WTC11 (cell line): ENCODE measurements around the gene DDIT4. TPM values are rescaled to one million over a fixed set of nuclear protein-coding genes. Genes with fewer than 3 reads are reported as not detected.

Source experiments
- ATAC-seq: fragments of 200-7000 bp; cut with Tn5 transposase; 2 replicates; pipeline ENCODE4 v1.10.0; 2021; ENCODE audit warnings: mild to moderate bottlenecking, moderate library complexity
- CTCF ChIA-PET: fragments of 300-600 bp; sonication (Branson Sonifier 250); formaldehyde crosslinking; loops from one replicate; lab custom pipeline; 2021; ENCODE audit warnings: antibody characterized with exemption; lab: Charles Lee
- POLR2A ChIA-PET: fragments of 350-600 bp; sonication (Branson Sonifier 250); formaldehyde crosslinking; loops from one replicate; lab custom pipeline; 2021; ENCODE audit warnings: antibody characterized with exemption; lab: Charles Lee
- DNase-seq: peaks from one replicate; pipeline ENCODE4 v3.0.0; 2021; ENCODE audit warnings: low spot score
- H3K27ac Mint-ChIP-seq: 2 replicates; pipeline ENCODE4 v1.8.0; 2021; ENCODE audit warnings: mixed read lengths
- H3K27me3 Mint-ChIP-seq: 2 replicates; pipeline ENCODE4 v1.8.0; 2021; ENCODE audit warnings: low read depth, mild to moderate bottlenecking, moderate library complexity, mixed read lengths
- H3K36me3 Mint-ChIP-seq: 2 replicates; pipeline ENCODE4 v1.8.0; 2021; ENCODE audit warnings: mixed read lengths
- H3K4me1 Mint-ChIP-seq: 2 replicates; pipeline ENCODE4 v1.8.0; 2022; ENCODE audit warnings: mixed read lengths
- H3K4me3 Mint-ChIP-seq: 2 replicates; pipeline ENCODE4 v1.8.0; 2021; ENCODE audit warnings: mild to moderate bottlenecking, moderate library complexity, mixed read lengths
- H3K9me3 Mint-ChIP-seq: 2 replicates; pipeline ENCODE4 v1.8.0; 2021; ENCODE audit warnings: mixed read lengths
- CBFB ChIP-seq: sonication (generic); formaldehyde crosslinking; IDR thresholded peaks from 2 replicates; pipeline ENCODE4 v1.8.1; 2022; ENCODE audit warnings: mild to moderate bottlenecking, low read depth, missing genetic modification reagents
- CREM ChIP-seq: sonication (generic); formaldehyde crosslinking; IDR thresholded peaks from 2 replicates; pipeline ENCODE4 v1.8.1; 2022; ENCODE audit warnings: mild to moderate bottlenecking, missing genetic modification reagents, moderate library complexity
- EMX1 ChIP-seq: fragments of 250-450 bp; sonication (Bioruptor Pico); IDR thresholded peaks from 2 replicates; pipeline ENCODE4 v1.8.0; 2021; ENCODE audit warnings: mild to moderate bottlenecking
- FOXK1 ChIP-seq: sonication (generic); formaldehyde crosslinking; IDR thresholded peaks from 2 replicates; pipeline ENCODE4 v1.8.0; 2022; ENCODE audit warnings: mild to moderate bottlenecking, moderate library complexity, missing genetic modification reagents
- GRHL2 ChIP-seq: fragments of 250-450 bp; sonication (Bioruptor Pico); IDR thresholded peaks from 2 replicates; pipeline ENCODE4 v1.8.0; 2022; ENCODE audit warnings: mild to moderate bottlenecking, moderate library complexity; ENCODE audit not compliant: insufficient replicate concordance, severe bottlenecking
- HMGA2 ChIP-seq: fragments of 250-450 bp; sonication (Bioruptor Pico); IDR thresholded peaks from 2 replicates; pipeline ENCODE4 v1.4.0; 2021; ENCODE audit warnings: mild to moderate bottlenecking, moderate library complexity
- JUN ChIP-seq: sonication (generic); formaldehyde crosslinking; IDR thresholded peaks from 2 replicates; pipeline ENCODE4 v1.8.0; 2023; ENCODE audit warnings: mild to moderate bottlenecking, missing genetic modification reagents
- NR2C2 ChIP-seq: sonication (generic); formaldehyde crosslinking; IDR thresholded peaks from 2 replicates; pipeline ENCODE4 v1.8.0; 2022; ENCODE audit warnings: mild to moderate bottlenecking, missing genetic modification reagents
- OVOL2 ChIP-seq: fragments of 250-450 bp; sonication (Bioruptor Pico); IDR thresholded peaks from 2 replicates; pipeline ENCODE4 v1.9.0; 2021; ENCODE audit warnings: mild to moderate bottlenecking, borderline replicate concordance
- PRRX2 ChIP-seq: fragments of 250-450 bp; sonication (Bioruptor Pico); IDR thresholded peaks from 2 replicates; pipeline ENCODE4 v1.8.0; 2021; ENCODE audit warnings: mild to moderate bottlenecking
- SP1 ChIP-seq: sonication (generic); formaldehyde crosslinking; conservative IDR thresholded peaks from 2 replicates; pipeline ENCODE4 v1.8.1; 2022; ENCODE audit warnings: missing genetic modification reagents
- TCF7 ChIP-seq: sonication (generic); formaldehyde crosslinking; IDR thresholded peaks from 2 replicates; pipeline ENCODE4 v1.8.0; 2022; ENCODE audit warnings: mild to moderate bottlenecking, low read depth, missing genetic modification reagents, moderate library complexity
- ZNF263 ChIP-seq: sonication (generic); formaldehyde crosslinking; IDR thresholded peaks from 2 replicates; pipeline ENCODE4 v1.8.1; 2022; ENCODE audit warnings: low read depth, mild to moderate bottlenecking, moderate library complexity, missing genetic modification reagents
- ZNF416 ChIP-seq: fragments of 250-450 bp; sonication (Bioruptor Pico); IDR thresholded peaks from 2 replicates; pipeline ENCODE4 v1.9.0; 2021; ENCODE audit warnings: mild to moderate bottlenecking, inconsistent platforms
- total RNA-seq: library from RNA; stranded (reverse); gene quantifications from 3 replicates; pipeline ENCODE4 v1.2.3, GENCODE V29; 2021
- TF ChIP-seq, protein P1 (sequence below): fragments of 250-450 bp; sonication (Bioruptor Pico); IDR thresholded peaks from 2 replicates; pipeline ENCODE4 v1.9.0; 2021; ENCODE audit warnings: mild to moderate bottlenecking
- TF ChIP-seq, protein P2 (sequence below): sonication (generic); formaldehyde crosslinking; IDR thresholded peaks from 2 replicates; pipeline ENCODE4 v1.8.0; 2022; ENCODE audit warnings: mild to moderate bottlenecking, missing genetic modification reagents
- TF ChIP-seq, protein P3 (sequence below): sonication (generic); formaldehyde crosslinking; IDR thresholded peaks from 2 replicates; pipeline ENCODE4 v1.8.1; 2022; ENCODE audit warnings: missing genetic modification reagents, borderline replicate concordance
- TF ChIP-seq, protein P4 (sequence below): fragments of 250-450 bp; sonication (Bioruptor Pico); IDR thresholded peaks from 2 replicates; pipeline ENCODE4 v2.1.2; 2022; ENCODE audit warnings: mild to moderate bottlenecking, moderate library complexity
- TF ChIP-seq, protein P5 (sequence below): sonication (generic); formaldehyde crosslinking; IDR thresholded peaks from 2 replicates; pipeline ENCODE4 v1.8.0; 2023; ENCODE audit warnings: mild to moderate bottlenecking, missing genetic modification reagents
- TF ChIP-seq, protein P6 (sequence below): sonication (generic); formaldehyde crosslinking; IDR thresholded peaks from 2 replicates; pipeline ENCODE4 v1.8.1; 2023; ENCODE audit warnings: mild to moderate bottlenecking, missing genetic modification reagents, moderate library complexity

Gene DDIT4
- total RNA-seq, 1 experiment from 2014 or later: 118 TPM

DNA sequence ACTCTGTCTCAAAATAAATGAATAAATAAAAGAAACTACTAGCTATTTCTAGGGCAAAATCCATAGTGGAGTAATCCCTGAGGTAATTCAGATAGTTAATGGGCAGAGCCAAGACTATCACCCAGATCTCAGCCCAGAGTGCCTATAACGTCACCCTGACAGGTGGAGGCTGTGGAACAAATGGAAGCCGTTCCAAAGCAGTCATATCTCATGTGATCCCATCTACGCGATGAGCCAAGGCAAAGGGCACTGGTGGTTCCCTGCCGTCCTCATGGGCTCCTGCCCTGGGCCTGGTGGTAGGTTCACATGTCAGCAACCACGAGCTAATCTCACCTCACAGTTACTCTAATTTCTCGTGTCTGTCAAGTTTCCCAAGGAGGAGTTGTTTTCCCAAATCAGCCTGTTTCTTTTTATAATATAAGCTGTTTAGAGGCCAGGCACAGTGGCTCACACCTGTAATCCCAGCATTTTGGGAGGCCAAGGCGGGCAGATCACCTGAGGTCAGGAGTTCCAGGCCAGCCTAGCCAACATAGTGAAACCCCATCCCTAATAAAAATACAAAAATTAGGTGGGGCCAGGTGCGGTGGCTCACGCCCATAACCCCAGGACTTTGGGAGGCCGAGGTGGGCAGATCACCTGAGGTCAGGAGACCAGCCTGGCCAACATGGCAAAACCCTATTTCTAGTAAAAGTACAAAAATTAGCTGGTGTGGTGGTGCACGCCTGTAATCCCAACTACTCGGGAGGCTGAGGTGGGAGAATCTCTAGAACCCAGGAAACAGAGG is 35.1 kb upstream of the DDIT4 start:
- no peaks in the 10 kb centered on the region for H3K9me3 Mint-ChIP-seq
- no peak overlapping the region for H3K4me3 Mint-ChIP-seq
- H3K36me3 Mint-ChIP-seq: peaks cover 10% of the 10 kb centered on the region
- POLR2A ChIA-PET: interaction anchor here (0.7 to 1.6 kb wide), 4 partner anchors 13 to 37 kb away, joined by 3 to 4 read pairs (median 4); no protein-coding TSS in a partner anchor
- DNase-seq: no peak
- TF ChIP-seq TCF7 (CRISPR knock-in tag) (no peak), CBFB (CRISPR knock-in tag) (no peak), HMGA2 (CRISPR knock-in tag) (no peak), GRHL2 (no peak), ZNF263 (no peak), SP1 (CRISPR knock-in tag) (no peak), ZNF416 (CRISPR knock-in tag) (no peak)
- TF ChIP-seq, protein P1, sequence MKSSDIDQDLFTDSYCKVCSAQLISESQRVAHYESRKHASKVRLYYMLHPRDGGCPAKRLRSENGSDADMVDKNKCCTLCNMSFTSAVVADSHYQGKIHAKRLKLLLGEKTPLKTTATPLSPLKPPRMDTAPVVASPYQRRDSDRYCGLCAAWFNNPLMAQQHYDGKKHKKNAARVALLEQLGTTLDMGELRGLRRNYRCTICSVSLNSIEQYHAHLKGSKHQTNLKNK (CRISPR knock-in tag): no peak
- TF ChIP-seq, protein P2, sequence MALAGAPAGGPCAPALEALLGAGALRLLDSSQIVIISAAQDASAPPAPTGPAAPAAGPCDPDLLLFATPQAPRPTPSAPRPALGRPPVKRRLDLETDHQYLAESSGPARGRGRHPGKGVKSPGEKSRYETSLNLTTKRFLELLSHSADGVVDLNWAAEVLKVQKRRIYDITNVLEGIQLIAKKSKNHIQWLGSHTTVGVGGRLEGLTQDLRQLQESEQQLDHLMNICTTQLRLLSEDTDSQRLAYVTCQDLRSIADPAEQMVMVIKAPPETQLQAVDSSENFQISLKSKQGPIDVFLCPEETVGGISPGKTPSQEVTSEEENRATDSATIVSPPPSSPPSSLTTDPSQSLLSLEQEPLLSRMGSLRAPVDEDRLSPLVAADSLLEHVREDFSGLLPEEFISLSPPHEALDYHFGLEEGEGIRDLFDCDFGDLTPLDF (CRISPR knock-in tag): no peak
- TF ChIP-seq, protein P3, sequence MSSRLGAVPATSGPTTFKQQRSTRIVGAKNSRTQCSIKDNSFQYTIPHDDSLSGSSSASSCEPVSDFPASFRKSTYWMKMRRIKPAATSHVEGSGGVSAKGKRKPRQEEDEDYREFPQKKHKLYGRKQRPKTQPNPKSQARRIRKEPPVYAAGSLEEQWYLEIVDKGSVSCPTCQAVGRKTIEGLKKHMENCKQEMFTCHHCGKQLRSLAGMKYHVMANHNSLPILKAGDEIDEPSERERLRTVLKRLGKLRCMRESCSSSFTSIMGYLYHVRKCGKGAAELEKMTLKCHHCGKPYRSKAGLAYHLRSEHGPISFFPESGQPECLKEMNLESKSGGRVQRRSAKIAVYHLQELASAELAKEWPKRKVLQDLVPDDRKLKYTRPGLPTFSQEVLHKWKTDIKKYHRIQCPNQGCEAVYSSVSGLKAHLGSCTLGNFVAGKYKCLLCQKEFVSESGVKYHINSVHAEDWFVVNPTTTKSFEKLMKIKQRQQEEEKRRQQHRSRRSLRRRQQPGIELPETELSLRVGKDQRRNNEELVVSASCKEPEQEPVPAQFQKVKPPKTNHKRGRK: no peak
- TF ChIP-seq, protein P4, sequence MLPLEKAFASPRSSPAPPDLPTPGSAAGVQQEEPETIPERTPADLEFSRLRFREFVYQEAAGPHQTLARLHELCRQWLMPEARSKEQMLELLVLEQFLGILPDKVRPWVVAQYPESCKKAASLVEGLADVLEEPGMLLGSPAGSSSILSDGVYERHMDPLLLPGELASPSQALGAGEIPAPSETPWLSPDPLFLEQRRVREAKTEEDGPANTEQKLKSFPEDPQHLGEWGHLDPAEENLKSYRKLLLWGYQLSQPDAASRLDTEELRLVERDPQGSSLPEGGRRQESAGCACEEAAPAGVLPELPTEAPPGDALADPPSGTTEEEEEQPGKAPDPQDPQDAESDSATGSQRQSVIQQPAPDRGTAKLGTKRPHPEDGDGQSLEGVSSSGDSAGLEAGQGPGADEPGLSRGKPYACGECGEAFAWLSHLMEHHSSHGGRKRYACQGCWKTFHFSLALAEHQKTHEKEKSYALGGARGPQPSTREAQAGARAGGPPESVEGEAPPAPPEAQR (CRISPR knock-in tag): no peak
- TF ChIP-seq, all 79 proteins: peak for 0
- H3K27me3 Mint-ChIP-seq: no peaks in the 10 kb centered on the region
- H3K27ac Mint-ChIP-seq: no peak overlapping the region
- CTCF ChIA-PET: interaction anchor here (0.7 to 3.0 kb wide), 5 partner anchors 9 to 190 kb away, joined by 3 to 10 read pairs (median 4); no protein-coding TSS in a partner anchor
- no peak for ATAC-seq
- peaks cover 16% of the 10 kb centered on the region for H3K4me1 Mint-ChIP-seq

DNA sequence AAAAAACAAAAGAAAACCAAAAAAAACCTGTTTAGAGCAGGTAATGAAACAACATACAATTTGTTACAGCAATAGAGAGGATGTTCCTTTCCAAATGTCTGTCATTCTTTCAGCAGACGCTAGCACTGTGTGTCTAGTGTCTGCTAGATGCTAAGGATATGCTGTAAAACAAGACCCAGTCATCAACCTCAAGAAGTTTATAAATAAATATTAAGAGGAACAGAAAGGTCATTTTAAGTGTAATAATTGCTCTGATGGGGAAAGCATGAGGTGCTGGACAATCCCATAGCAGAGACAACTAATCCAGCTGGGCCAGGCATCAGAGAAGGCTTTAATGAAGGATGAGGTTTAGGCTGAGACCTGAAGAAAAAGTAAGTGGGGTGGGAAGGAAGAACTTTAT is 34.3 kb upstream of the DDIT4 start:
- ChIA-PET POLR2A (interaction anchor here (0.7 kb wide), 1 partner anchor 33 kb away, joined by 3 read pairs; no protein-coding TSS in a partner anchor), CTCF (interaction anchor here (3.0 kb wide), 1 partner anchor 22 kb away, joined by 10 read pairs; no protein-coding TSS in a partner anchor)
- Mint-ChIP-seq H3K4me1 (peaks cover 17% of the 10 kb centered on the region), H3K27ac (peak overlapping the region; percentile 43; the same call in 1 of the 2 replicates), H3K27me3 (no peaks in the 10 kb centered on the region), H3K4me3 (no peak overlapping the region), H3K36me3 (peaks cover 4% of the 10 kb centered on the region), H3K9me3 (no peaks in the 10 kb centered on the region)
- TF ChIP-seq JUN (CRISPR knock-in tag): no peak
- TF ChIP-seq NR2C2 (CRISPR knock-in tag): no peak
- no peak for TF ChIP-seq GRHL2
- TF ChIP-seq, protein P5, sequence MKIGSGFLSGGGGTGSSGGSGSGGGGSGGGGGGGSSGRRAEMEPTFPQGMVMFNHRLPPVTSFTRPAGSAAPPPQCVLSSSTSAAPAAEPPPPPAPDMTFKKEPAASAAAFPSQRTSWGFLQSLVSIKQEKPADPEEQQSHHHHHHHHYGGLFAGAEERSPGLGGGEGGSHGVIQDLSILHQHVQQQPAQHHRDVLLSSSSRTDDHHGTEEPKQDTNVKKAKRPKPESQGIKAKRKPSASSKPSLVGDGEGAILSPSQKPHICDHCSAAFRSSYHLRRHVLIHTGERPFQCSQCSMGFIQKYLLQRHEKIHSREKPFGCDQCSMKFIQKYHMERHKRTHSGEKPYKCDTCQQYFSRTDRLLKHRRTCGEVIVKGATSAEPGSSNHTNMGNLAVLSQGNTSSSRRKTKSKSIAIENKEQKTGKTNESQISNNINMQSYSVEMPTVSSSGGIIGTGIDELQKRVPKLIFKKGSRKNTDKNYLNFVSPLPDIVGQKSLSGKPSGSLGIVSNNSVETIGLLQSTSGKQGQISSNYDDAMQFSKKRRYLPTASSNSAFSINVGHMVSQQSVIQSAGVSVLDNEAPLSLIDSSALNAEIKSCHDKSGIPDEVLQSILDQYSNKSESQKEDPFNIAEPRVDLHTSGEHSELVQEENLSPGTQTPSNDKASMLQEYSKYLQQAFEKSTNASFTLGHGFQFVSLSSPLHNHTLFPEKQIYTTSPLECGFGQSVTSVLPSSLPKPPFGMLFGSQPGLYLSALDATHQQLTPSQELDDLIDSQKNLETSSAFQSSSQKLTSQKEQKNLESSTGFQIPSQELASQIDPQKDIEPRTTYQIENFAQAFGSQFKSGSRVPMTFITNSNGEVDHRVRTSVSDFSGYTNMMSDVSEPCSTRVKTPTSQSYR (CRISPR knock-in tag): no peak
- no peak for TF ChIP-seq ZNF416 (CRISPR knock-in tag)
- TF ChIP-seq FOXK1: no peak
- TF ChIP-seq, protein P6, sequence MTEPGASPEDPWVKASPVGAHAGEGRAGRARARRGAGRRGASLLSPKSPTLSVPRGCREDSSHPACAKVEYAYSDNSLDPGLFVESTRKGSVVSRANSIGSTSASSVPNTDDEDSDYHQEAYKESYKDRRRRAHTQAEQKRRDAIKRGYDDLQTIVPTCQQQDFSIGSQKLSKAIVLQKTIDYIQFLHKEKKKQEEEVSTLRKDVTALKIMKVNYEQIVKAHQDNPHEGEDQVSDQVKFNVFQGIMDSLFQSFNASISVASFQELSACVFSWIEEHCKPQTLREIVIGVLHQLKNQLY (CRISPR knock-in tag): no peak
- TF ChIP-seq OVOL2 (CRISPR knock-in tag): no peak
- TF ChIP-seq PRRX2 (CRISPR knock-in tag): no peak
- no peak for TF ChIP-seq CREM (CRISPR knock-in tag)
- no peak for TF ChIP-seq EMX1 (CRISPR knock-in tag)
- no peak for ATAC-seq
- DNase-seq: no peak
